22Rv1 (cell line): ENCODE data around the gene SASH1.

Source experiments
- ZFX ChIP-seq: fragments of 450-650 bp; IDR thresholded peaks from 2 replicates; pipeline ENCODE4 v1.6.1; 2017; ENCODE audit warnings: antibody characterized with exemption, borderline replicate concordance
- TF ChIP-seq, protein P1 (sequence below): fragments of 450-650 bp; IDR thresholded peaks from 2 replicates; pipeline ENCODE4 v1.5.1; 2017; ENCODE audit warnings: mild to moderate bottlenecking

DNA sequence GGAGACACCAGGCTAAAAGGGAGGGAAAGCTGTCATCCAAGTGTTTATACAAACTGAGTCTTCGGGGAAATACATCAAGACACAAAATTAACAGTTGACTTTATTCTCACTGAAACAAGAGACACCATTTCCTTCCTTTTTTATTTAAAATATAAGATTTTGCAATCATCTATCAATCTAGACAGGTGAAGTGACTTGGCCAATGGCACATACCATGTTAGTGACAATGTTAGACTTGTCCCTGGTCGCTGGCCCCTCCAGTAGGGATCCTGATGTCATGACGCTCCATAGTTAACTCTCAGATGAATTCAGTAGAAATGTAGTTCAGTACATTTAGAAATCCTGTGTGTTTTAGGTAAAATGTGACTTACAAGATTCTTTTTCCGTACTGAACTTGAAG, 2.9 kb downstream of the SASH1 start:
- TF ChIP-seq, protein P1, sequence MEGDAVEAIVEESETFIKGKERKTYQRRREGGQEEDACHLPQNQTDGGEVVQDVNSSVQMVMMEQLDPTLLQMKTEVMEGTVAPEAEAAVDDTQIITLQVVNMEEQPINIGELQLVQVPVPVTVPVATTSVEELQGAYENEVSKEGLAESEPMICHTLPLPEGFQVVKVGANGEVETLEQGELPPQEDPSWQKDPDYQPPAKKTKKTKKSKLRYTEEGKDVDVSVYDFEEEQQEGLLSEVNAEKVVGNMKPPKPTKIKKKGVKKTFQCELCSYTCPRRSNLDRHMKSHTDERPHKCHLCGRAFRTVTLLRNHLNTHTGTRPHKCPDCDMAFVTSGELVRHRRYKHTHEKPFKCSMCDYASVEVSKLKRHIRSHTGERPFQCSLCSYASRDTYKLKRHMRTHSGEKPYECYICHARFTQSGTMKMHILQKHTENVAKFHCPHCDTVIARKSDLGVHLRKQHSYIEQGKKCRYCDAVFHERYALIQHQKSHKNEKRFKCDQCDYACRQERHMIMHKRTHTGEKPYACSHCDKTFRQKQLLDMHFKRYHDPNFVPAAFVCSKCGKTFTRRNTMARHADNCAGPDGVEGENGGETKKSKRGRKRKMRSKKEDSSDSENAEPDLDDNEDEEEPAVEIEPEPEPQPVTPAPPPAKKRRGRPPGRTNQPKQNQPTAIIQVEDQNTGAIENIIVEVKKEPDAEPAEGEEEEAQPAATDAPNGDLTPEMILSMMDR, result no peak
- no peak for TF ChIP-seq ZFX
